GM21529 (cell line): ENCODE results near the gene RHOBTB3.

Experiments used
- ATAC-seq: cut with Tn5 transposase; IDR thresholded peaks from one replicate; pipeline ENCODE4 v1.9.1; 2021; ENCODE audit not compliant: unreplicated experiment

Gene RHOBTB3

DNA sequence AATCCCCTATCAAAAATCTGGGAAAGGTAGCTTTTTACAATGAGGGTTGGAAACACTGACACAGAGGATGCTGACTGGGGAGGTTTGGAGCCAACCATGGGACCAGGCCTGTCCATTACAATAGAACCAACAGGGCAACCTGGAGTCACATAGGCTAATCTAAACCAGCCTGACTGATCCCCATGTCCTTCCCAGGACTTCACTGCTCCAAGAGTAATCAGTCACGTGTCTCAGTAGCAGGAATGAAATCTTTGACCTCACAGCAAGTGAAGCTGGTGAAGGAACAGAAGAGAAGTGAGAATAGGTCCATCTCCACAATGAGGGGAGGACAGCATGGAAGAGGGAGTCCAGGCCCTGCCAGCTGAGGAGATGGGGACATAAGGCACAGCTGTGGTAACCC is 107.4 kb downstream of the RHOBTB3 start:
- ATAC-seq, result no peak

DNA sequence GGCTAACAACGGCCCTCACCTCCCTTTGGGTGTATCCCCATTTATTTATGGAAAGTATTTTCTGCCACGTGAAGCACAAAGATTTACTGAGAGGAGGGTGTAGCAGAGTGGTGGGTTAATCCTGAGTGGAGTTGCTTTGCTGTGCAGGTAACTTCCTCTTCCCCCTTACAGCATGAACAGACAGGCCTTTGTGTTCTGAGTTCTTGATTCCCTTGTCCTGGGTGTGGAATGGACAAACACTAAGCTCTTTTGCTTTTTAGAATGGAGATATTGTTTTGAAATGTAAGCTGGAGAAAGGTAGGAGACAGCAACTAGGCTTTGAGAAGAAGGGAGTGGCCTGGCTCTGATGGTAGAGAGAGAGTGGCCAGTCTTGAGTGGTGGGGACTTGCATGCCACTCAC is 108.5 kb downstream of the RHOBTB3 start:
- no peak for ATAC-seq

DNA sequence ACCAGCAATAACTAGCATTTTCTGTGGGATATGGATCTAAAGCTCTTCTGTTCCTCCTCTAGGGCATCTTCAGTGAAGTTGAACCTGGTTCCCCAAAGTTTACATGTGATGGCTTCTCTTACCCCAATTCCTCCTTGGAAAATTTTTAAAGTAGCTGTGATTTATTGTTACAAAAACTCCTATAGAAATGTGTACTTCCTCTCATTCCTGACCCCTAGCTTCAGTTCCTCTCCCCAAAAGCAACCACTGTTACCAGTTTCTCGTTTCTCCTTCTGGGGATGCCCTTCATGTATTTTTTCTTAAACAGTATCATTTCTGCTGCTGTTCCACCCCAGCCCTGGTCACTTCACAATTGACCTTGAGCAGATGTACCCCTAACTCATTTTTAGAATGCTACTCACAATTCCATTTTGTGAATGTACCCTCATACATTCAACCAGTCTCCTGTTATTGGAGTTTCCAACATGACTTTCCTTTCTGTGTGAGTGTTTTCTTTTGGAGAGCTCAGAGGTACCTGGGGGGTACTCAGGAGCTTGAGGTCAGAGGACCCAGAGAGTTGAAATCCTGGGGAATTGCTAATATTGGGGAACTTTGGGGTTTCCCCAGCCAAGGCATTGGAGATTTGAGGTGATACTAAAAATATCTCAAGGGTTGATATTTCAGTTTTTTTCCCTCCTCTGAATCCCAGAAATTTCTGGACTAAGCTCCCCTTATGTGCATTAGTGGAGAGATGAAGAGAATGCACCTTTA is 110.0 kb downstream of the RHOBTB3 start:
- ATAC-seq, result no peak

DNA sequence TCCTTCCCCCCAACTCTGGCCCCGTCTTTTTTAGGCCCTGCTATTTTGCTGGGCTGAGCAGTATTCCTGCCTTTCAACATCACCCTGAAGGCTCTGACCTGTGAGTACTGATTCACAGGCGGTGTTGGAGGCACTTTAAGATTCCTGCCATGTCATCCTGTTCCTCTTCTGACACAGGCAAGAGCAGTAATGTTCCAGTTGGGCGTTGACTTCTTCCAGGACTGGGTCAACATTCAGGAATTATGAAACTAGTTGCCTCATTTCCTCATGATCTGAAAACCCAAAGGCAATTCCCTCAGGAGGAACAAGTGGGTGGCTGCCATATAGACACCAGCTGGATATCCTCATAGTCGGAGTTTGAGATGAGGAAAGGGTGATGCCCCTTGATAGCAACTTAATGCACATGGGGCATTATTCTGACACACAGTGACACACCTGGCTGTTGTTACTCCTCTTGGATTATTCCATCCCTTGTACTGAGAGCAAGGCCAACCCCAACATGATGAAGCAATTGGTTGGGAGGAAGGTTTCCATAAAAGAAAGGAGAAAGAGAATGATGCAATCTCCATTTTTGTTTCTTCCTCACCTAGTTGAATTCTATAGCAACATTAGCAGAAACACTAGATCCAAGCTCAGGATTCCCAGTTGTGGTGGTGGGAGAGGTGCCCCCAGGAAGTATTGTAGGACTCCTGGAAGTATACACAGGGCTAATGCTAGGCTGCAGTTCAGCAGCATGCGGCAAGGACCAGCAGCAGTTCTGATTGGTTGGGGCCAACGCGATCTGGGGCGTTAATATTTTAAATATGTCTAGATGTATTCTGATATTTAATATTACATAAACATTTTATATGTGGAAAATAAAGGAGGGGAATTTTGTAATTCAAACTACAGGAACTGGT is 111.0 kb downstream of the RHOBTB3 start:
- no peak for ATAC-seq

DNA sequence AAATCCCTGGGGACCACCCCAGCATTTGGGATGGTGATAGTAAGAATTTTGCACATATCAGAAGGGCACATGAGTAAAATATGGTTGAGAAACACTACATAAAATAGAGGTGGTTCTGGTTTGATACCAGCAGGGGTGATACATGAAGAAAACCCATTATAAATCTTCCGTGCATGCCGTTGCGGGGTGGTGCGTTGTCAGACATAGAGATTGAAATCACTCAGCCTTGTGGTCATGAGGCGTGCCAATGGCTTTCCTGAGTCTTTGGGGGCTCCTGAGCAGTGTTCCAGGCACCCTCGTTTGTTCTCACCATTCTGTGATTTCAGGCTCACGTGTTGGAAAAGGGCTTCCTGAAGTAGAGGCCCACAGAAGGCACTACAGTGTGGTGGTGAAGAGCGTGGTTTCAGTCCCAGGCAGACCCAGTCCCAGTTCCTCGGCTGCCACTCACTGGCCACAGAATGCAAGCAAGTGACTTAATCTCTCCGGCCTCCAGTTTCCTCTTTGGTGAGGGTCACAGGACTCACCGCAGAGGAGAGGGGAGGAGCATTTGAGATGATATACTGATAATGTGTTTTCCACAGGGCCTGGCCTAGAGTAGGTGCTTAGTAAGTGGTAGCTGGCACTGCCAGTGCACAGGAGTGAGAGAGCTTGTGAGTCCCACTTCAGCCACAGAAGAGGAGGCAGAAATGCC is 111.9 kb downstream of the RHOBTB3 start:
- peak; percentile 92 for ATAC-seq

DNA sequence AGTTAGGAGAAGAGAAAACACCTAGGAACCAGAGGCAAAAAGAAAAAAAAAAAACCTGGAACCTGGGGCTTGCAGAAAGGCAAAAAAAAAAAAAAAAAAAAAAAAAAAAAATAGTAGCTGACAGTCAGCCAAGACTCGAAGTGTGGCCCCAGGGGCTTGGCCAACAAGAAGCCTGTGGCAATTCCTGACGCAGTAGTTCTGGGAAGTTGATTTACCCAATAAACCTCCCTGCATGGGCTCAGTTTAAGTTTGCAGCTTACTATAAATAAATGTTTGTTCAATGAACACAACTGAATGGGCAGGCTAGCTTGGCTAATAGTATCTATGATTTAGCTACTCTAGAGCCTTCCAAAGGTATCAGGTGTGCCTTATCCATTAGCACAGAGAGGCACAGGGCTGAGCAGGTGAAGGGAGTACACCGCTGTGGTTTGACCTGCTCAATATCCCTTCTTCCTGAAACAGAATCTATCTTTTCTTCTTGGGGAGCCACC is 112.6 kb downstream of the RHOBTB3 start:
- no peak for ATAC-seq

DNA sequence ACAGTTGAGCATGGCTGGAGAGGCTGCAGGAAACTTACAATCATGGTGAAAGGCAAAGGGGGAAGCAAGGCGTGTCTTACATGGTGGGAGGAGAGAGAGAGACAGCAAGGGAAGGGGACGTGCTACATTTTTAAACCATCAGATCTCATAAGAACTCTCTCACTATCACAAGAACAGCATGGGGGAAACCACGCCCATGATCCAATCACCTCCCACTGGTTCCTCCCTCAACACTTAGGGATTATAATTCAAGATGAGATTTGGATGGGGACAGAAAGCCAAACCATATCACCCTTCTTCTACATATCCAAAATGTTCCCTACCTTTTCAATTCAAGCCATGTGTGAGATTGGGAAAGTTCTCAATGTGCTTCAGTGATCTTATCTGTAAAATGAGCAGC is 114.3 kb downstream of the RHOBTB3 start:
- no peak for ATAC-seq
